GM23338 (cell line): ENCODE measurements around the gene MYCL. TPM values are rescaled to one million over a fixed set of nuclear protein-coding genes. Genes with fewer than 3 reads are reported as not detected.

ENCODE experiments used
- ATAC-seq: fragments of 200-7000 bp; cut with Tn5 transposase; 3 replicates; pipeline ENCODE4 v1.9.1; 2020
- DNase-seq: peaks from one replicate; pipeline ENCODE4 v3.0.0-alpha.2; 2015; ENCODE audit warnings: low spot score
- H2AFZ ChIP-seq: fragments of 200-600 bp; sonication (generic); 2 replicates; pipeline ENCODE4 v1.8.0; 2016; ENCODE audit warnings: antibody characterized with exemption, mild to moderate bottlenecking, moderate library complexity
- H3F3A ChIP-seq: fragments of 200-600 bp; sonication (generic); replicated peaks from 2 replicates; pipeline ENCODE4 v1.8.0; 2017; ENCODE audit warnings: antibody characterized with exemption, mixed run types, low read depth
- H3K27ac ChIP-seq: fragments of 200-600 bp; sonication (generic); 2 replicates; pipeline ENCODE4 v1.6.1; 2016; ENCODE audit warnings: low read depth
- H3K27me3 ChIP-seq: fragments of 200-600 bp; sonication (generic); 2 replicates; pipeline ENCODE4 v1.8.0; 2016; ENCODE audit warnings: mild to moderate bottlenecking, mixed run types, moderate library complexity; ENCODE audit not compliant: insufficient read depth
- H3K36me3 ChIP-seq: fragments of 200-600 bp; sonication (generic); 2 replicates; pipeline ENCODE4 v1.8.0; 2016; ENCODE audit warnings: mild to moderate bottlenecking; ENCODE audit not compliant: insufficient read depth
- H3K4me1 ChIP-seq: fragments of 200-600 bp; sonication (generic); 2 replicates; pipeline ENCODE4 v1.8.0; 2016; ENCODE audit warnings: mild to moderate bottlenecking, moderate library complexity; ENCODE audit not compliant: insufficient read depth
- H3K4me2 ChIP-seq: fragments of 200-600 bp; sonication (generic); 2 replicates; pipeline ENCODE4 v1.7.1; 2017; ENCODE audit warnings: mixed run types
- H3K4me3 ChIP-seq: fragments of 200-600 bp; sonication (generic); 2 replicates; pipeline ENCODE4 v1.6.1; 2016; ENCODE audit warnings: mixed run types
- H3K79me2 ChIP-seq: fragments of 200-600 bp; sonication (generic); replicated peaks from 2 replicates; pipeline ENCODE4 v1.8.0; 2017; ENCODE audit warnings: mild to moderate bottlenecking; ENCODE audit not compliant: insufficient read depth
- H3K9me2 ChIP-seq: fragments of 200-600 bp; sonication (generic); 2 replicates; pipeline ENCODE4 v1.8.0; 2017; ENCODE audit not compliant: insufficient read depth
- H4K20me1 ChIP-seq: fragments of 200-600 bp; sonication (generic); replicated peaks from 2 replicates; pipeline ENCODE4 v1.8.0; 2017; ENCODE audit warnings: mild to moderate bottlenecking; ENCODE audit not compliant: insufficient read depth
- H3K27ac Mint-ChIP-seq: 2 replicates; pipeline ENCODE4 v1.8.0; 2020; ENCODE audit warnings: inconsistent platforms, mild to moderate bottlenecking, moderate library complexity, mixed read lengths
- H3K27me3 Mint-ChIP-seq: 3 replicates; pipeline ENCODE4 v1.8.0; 2022; ENCODE audit warnings: low read depth, mild to moderate bottlenecking, moderate library complexity, mixed read lengths, inconsistent platforms; ENCODE audit not compliant: insufficient read depth, poor library complexity
- H3K36me3 Mint-ChIP-seq: 3 replicates; pipeline ENCODE4 v1.8.0; 2021; ENCODE audit warnings: low read depth, mild to moderate bottlenecking, inconsistent platforms, moderate library complexity, mixed read lengths
- H3K4me1 Mint-ChIP-seq: 3 replicates; pipeline ENCODE4 v1.8.0; 2020; ENCODE audit warnings: mild to moderate bottlenecking, inconsistent platforms, mixed read lengths
- H3K4me3 Mint-ChIP-seq: 3 replicates; pipeline ENCODE4 v1.8.0; 2021; ENCODE audit warnings: moderate library complexity, mild to moderate bottlenecking, inconsistent platforms, mixed read lengths
- H3K9me3 Mint-ChIP-seq: 3 replicates; pipeline ENCODE4 v1.8.0; 2020; ENCODE audit warnings: moderate library complexity, mild to moderate bottlenecking, inconsistent platforms, mixed read lengths
- CREB1 ChIP-seq: fragments of 250-450 bp; sonication (Bioruptor Pico); IDR thresholded peaks from 2 replicates; pipeline ENCODE4 v1.5.0; 2020; ENCODE audit warnings: low read depth, mild to moderate bottlenecking, moderate library complexity
- CTCF ChIP-seq, 2 experiments: fragments of 200-600 bp in 1 of 2; sonication (generic) in 1 of 2; conservative IDR thresholded peaks; 2 replicates each; pipeline versions ENCODE4 v1.5.1 to v1.6.1; 2016 to 2017; ENCODE audit warnings: antibody characterized with exemption in 2 of 2, low read depth in 2 of 2, mild to moderate bottlenecking in 2 of 2, moderate library complexity in 1 of 2
- ETS1 ChIP-seq: IDR thresholded peaks from 2 replicates; pipeline ENCODE4 v1.6.1; 2016; ENCODE audit warnings: antibody characterized with exemption
- JUNB ChIP-seq: IDR thresholded peaks from one replicate; pipeline ENCODE4 v1.6.1; 2016; ENCODE audit warnings: antibody characterized with exemption; ENCODE audit not compliant: unreplicated experiment
- NANOG ChIP-seq: IDR thresholded peaks from 2 replicates; pipeline ENCODE4 v1.6.1; 2016; ENCODE audit warnings: antibody characterized with exemption, borderline replicate concordance
- REST ChIP-seq: IDR thresholded peaks from one replicate; pipeline ENCODE4 v1.6.1; 2018; ENCODE audit warnings: antibody characterized with exemption; ENCODE audit not compliant: unreplicated experiment
- STAT1 ChIP-seq: IDR thresholded peaks from one replicate; pipeline ENCODE4 v1.6.1; 2016; ENCODE audit warnings: antibody characterized with exemption; ENCODE audit not compliant: unreplicated experiment
- ZNF331 ChIP-seq: fragments of 250-450 bp; sonication (Bioruptor Pico); IDR thresholded peaks from 2 replicates; pipeline ENCODE4 v1.5.0; 2020; ENCODE audit warnings: low read depth, mild to moderate bottlenecking, moderate library complexity
- polyA plus RNA-seq: library from polyadenylated mRNA; unstranded; fragments of >200 nt; fragmentation: Nextera tagmentation; extraction: Ambion mirVana; gene quantifications from 2 replicates; pipeline ENCODE4 v1.2.1, GENCODE V29; 2016
- total RNA-seq: library from RNA; depleted of rRNA; stranded (reverse); fragments of >200 nt; shearing (Covaris generic); gene quantifications from 2 replicates; pipeline ENCODE4 v1.2.3, GENCODE V29; 2014

MYCL gene
- total and polyA plus RNA-seq, 2 experiments from 2014 or later = 8.2 to 41.1 TPM

DNA sequence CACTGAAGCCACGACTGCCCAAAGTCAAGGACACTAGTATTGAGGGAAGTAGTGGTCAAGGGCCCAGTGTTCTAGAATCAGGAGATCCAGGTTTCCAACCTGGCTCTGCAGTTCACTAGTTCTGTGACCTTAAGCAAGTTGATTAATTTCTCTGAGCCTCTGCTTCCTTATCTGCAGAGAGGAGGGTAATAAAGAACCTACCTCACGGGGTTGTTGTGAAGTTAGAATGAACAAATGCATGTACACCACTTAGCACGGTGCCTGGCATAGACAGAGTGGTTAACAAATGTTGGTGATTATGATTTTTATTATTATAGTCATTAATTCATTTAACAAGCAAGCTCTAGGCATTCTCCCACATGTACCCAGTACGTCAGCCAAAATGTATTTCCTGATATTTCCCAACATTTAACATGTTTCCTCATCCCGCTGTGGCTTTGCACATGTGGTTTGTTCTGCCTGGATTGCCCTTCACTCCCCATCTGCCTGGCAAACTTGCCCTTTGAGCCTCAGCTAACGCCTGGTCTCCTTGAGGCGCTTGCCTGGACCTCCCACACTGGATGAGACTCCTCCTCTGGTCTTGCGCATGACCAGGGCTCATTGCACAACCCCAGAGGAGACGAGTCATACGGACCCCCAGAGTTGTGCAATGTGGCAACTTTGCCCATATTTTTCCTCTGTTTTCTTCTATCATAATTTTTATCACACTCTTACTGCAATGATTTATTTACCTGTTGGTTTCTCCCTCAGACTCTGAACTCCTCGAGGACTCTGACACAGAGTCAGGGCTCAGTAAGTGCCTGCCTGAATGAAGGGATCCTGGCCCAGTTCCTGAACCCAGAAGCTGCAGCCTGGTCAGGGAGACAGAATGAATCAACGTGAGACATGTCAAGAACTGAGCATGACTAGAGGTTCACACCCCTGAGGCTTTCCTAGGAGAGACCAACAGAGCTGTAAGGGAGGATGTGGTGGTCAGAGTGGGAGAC, 32.5 kb upstream of the MYCL start:
- H3K4me2 ChIP-seq = no peak overlapping the region
- H2AFZ ChIP-seq = peak overlapping the region; percentile 7; the same call in 1 of the 2 replicates
- Mint-ChIP-seq H3K36me3 (no peaks in the 10 kb centered on the region; the same call in 2 of the 3 replicates), H3K4me3 (no peak overlapping the region), H3K27me3 (peaks cover 10% of the 10 kb centered on the region), H3K9me3 (no peaks in the 10 kb centered on the region; the same call in 2 of the 3 replicates), H3K27ac (no peak overlapping the region), H3K4me1 (no peaks in the 10 kb centered on the region)
- no peaks in the 10 kb centered on the region for H3K36me3 ChIP-seq
- ATAC-seq (no peak), DNase-seq (no peak)
- no peak overlapping the region for H3K4me3 ChIP-seq
- H3F3A ChIP-seq = no peaks in the 10 kb centered on the region
- 0 out of 2 replicates have a peak, but pooled peaks cover 5% of the 10 kb centered on the region for H3K9me2 ChIP-seq
- H3K27ac ChIP-seq = no peak overlapping the region
- H3K4me1 ChIP-seq = no peaks in the 10 kb centered on the region
- no peaks in the 10 kb centered on the region for H3K79me2 ChIP-seq
- no peaks in the 10 kb centered on the region for H4K20me1 ChIP-seq
- no peak for TF ChIP-seq NANOG
- no peak for TF ChIP-seq ZNF331 (CRISPR knock-in tag)
- no peak for TF ChIP-seq CREB1 (CRISPR knock-in tag)
- TF ChIP-seq REST = no peak
- no peak for TF ChIP-seq JUNB
- no peak for TF ChIP-seq ETS1
- no peak for TF ChIP-seq CTCF (conservative IDR thresholded peaks at IDR 0.05; ENCODE audit: low read depth in 2 of 2)
- TF ChIP-seq STAT1 = no peak
- H3K27me3 ChIP-seq = no peaks in the 10 kb centered on the region
